SHP77 treated with DMSO at 0.1 percent for 48 hours (cell line): ENCODE results near the gene EPS8.

Experiments
- DNase-seq: peaks from one replicate; lab custom pipeline; 2025; lab: John Stamatoyannopoulos, UW

The EPS8 gene

DNA sequence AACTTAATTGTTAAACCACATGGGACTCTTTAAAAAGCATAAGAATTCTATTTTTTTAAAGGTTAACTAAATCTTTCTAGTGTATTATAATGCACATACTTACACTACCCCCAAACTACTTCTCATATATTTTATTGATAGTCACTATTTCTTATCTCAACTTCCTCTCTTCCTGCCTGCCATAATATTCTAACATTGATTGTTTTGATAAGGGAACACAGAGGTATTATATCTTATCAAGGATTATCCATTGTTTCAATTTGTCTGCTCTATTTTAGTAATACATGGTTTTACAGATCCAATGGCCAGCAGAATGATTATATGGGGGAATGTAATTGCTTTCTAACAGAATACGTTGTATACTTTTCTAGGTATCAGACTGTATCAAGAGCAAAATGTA lies 98.9 kb downstream of the EPS8 start:
- DNase-seq: no peak

DNA sequence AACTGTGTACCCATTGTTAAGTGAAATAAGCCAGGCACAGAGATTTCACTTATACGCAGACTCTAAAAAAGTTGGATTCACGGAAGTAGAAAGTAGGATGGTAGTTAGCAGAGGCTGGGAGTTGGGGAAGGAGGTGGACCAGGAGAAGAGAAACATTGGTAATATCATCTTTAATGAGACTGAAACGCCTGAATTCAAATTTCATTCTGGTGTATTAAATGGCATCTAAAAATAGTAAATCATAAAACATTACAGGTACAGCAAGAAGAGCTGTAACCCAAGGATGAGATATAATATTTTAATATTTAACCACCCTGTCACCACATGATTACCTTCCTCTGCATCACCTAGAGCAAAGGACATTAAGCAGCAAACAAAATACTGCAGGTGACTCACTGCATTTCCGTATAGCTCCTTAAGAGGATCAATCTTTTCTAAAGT lies 99.4 kb downstream of the EPS8 start:
- DNase-seq: no peak

DNA sequence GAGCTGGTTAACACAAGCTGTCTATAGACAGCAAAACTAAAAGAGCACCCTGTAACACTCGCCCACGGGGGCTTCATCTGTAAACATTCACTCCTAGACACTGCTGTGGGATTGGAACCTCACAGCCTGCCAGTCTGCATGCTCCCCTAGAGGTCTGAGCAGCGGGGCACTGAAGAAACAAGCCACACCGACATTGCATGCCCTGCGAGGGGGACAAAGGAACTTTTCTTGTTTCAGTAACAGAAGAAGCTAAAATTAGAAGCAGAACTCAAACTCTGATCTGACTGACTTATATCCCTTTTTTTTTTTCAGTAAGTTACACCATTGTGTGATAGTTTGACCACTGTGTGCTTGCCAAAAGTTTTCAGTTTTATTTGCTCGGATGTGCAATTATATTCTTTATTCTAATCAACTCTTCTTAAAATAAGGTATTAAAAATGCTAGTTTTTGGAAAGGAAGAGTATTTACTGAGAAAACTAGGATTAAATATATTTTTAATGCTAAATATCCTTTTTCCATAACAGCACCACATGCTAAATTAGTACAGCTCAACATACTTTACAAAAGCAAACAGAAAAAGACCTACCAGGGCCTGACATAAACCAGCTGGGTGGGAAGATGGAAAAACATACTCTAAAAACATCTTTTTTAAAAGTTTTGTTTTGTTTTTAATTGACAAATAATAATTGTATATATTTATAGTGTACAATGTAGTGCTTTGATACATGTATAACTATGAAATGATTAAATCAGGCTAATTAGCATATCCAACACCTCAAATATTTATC lies 100.2 kb downstream of the EPS8 start:
- DNase-seq: no peak

DNA sequence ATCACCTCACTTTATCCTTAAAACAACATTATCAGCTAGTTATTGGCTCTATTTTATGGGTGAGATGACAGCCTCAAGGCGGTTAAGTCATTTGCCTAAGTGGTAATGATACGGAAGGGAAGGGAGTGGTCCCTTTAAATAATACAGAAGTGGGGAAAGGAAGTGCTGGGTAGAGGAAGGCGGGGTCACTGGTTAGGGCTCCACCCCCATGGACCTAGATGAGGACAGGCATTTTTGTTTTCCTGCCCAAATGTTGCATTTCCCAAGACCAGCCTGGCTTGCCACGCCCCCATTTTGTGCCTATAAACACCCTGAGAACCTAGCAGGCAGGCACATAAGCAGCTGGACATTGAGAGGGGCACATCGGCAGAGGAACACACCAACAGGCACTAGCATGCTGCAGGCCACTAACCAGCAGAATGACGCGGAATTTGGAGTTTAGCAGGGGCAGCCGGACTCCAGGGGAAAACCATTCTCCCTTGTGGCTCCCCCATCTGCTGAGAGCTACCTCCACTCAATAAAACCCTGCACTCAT lies 100.9 kb downstream of the EPS8 start:
- DNase-seq: no peak

DNA sequence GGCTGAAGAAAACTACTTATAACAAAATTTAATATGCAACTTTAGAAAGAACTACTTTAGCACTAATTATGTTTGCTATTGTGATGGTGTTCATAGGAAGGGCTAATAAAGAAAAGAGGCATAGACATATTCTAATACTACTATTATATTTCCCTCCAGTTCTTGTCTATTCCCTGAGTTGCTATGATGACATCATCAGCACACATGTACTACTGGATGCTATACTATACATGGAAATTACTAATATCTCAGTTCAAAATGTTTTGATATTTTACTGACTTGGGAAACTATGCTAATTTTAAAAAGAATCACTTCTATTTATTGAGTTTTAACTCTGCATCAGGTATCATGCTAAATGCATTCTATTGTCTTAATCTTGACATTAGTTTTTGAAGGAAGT lies 101.6 kb downstream of the EPS8 start:
- no peak for DNase-seq

DNA sequence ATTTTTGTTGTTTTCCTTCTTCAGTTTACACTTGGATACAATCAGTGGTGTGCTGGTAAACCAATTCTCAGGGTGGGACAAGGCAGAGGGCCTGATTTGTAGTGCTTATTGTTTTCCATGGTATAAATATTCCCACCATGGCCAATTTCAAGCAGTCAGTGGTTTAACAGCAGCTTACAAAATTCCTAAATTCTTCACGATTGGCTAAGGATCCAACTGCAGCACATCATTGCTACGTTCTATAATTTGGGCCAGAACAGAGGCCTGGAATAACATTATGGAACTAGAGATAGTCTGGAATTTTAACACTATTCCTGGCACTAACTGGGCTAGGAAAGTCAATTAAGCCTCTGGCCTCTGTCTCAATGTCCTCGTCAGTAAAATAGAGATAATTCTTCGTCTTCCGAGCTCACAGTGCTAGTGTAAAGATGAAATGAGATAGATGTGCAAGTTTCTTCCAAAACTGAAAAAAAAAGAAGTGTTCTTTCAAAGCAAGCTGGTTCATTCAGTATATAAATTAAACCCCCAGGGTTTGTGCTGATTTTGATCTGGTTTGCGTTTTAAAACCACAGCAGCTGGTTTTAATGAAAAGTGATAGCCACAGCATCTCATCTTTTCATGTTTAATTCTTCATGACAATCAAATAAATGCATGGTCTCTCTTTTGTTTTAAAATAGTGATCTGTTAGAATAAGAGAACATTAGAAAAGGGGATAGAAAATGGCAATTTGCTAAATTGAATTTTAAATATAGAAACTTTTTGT lies 104.1 kb downstream of the EPS8 start:
- DNase-seq: no peak

DNA sequence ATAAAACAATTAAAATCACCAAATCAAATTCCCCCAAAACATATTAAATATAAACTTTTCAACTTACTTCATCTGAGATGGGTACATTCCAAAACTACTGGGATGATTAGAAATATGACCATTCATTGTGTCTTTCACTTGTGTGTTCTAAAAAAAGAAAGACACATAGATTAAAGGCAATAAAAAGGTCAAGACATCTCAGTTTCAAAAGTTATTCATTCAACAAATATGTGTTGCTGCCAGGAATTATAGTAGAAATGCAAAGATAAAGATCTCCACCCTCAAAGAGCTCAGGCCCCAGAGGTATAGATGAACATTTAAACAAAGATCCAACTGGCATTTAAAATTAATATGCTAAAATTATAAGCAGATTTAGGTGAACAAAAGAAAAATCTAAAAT lies 106.4 kb downstream of the EPS8 start:
- DNase-seq: no peak

DNA sequence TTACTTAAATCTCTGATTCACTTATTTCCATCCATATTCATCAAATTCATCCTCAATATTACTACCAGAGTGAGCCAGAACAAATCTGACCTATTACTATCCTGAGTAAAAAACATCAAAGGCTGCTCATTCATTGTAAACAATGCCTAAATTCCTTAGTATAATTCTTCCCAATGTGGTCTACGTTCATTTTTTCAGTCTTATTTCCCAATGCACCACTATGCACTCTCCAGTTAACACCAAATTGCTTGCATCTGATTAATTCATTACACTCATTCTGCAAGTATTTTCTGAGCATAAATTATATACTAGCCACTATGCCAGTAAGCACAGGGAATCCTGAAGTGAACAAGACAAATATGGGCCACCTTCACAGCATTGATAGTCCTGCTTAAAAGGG lies 110.0 kb downstream of the EPS8 start:
- no peak for DNase-seq

DNA sequence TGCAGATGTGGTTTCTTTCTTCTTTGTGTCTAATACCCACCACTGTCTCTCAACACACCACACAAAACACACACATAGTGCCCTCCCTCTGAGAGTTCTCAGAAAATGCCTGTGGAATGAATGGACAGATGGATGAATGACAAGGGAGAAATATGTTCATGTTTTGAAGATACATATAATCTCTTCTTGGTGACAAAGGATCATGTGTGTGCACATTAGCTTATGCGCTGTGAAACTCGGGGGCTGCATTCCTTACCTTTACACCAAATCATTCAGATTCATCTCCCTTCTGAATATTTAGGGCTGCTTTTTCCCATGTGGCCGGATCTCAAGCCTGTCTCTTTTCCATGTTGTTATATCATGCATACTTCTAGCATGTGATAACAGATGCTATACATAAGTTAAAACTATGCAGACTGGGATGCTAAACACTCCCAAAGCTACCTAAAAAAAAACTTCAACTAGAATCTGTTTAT lies 111.4 kb downstream of the EPS8 start:
- DNase-seq: no peak

DNA sequence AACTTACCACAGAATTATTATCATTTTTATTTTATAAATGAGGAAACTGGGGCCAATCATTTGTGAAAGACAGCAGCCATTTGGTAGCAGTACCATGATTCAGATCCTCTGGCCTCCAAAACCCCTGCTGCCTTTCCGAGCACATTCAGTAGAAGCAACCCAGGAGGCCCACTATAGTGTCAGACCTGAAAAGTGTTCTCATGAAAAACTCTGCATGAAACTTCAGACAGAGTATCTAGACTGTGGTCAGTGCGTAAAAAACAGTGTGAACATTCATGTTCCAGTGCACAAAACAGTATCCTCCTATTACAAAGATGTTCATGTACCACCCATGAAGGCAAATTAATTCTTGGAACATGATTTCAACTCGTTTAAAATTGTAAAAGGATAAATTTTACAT lies 112.0 kb downstream of the EPS8 start:
- no peak for DNase-seq

DNA sequence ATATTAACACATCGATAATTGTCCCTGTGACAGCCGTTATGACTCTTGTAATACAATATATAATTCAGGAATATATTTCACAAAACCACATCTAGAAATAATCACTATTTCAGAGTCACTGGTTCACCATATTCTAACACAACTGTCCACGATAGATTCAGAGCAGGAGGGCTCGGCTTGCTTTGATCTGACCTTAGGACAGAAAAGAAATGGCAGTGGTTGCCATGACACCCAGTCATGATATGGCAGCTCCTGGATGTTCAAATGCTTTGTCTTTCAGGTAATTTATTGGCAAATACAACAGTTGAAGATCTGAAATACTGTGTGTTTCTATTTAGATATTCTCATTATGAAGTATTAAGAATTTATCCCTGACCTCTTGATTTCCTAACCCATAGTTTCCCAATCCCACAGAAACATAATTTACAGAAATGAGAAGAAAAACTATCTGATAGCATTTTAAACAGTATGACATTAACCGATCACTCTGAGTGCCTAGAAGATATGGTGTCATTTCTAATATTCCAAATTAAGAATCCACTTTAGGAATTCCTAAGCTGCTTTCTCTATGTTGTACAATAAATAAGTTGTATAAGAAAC lies 116.4 kb downstream of the EPS8 start:
- DNase-seq: no peak

DNA sequence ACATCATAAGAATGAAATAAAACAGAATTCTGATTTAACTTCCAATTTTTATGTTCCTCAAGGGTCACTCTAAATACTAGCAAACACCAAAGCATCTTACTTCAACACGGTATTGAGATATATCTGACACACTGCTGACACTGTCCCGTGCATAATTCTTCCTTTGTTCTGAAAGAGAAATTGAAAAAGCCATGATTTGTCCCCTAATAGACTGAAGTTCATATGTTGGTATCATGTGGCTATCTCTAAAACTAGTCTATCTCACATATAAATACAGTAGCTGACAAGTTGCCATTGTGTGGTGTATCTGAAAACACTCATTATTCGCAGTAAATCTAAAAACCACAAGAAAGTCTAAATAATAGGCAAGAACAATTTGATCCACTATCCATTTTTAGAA lies 118.4 kb downstream of the EPS8 start:
- DNase-seq: no peak

DNA sequence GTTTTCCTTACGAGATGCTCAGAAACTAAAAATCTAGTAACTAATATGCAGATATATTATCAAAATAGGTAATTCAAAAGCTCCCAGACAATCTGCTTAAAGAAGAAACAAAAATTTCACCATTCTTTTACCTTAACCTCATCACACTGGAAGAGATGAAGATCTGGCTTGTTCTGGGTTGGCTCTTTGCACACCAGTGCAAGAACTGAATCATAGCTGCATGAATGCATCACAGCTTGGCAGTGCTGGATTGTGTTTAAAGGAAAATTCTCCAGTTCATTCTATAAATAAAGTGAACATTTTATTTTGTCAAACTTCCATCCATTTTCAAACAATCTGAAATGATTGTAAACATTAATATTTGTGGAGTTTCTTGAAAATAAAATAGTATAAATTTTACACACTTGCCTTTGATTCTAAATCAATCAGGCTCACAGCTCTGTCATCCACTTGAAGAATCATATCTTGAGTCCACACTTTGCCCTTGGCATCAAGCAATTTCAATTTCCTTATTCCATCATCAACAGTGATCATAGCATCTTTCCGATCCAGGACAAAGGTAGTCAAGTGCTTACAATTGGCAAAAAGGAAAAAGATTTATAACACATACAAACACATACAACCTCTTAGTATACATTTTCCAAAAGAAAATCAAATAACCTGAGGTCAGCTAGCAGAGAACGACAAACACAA lies 119.8 kb downstream of the EPS8 start:
- no peak for DNase-seq

DNA sequence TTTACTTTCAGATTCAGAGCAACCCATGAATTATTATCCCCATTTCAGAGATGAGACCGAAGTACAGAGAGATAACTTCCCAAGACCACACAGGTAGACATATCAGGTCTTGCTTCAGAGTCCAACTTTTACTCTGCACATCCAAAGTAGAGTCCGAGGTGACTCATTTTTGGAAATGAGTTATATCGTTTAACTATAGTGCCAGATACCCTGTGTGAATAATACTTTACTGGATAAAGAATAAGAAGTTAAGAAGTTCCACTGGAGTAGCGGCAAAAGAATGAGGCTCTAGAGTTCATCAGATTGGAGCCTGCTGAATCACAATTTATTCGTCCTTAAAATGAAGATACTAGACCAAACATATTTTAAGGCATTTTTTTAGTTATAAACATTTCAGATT lies 124.7 kb downstream of the EPS8 start:
- DNase-seq: no peak

DNA sequence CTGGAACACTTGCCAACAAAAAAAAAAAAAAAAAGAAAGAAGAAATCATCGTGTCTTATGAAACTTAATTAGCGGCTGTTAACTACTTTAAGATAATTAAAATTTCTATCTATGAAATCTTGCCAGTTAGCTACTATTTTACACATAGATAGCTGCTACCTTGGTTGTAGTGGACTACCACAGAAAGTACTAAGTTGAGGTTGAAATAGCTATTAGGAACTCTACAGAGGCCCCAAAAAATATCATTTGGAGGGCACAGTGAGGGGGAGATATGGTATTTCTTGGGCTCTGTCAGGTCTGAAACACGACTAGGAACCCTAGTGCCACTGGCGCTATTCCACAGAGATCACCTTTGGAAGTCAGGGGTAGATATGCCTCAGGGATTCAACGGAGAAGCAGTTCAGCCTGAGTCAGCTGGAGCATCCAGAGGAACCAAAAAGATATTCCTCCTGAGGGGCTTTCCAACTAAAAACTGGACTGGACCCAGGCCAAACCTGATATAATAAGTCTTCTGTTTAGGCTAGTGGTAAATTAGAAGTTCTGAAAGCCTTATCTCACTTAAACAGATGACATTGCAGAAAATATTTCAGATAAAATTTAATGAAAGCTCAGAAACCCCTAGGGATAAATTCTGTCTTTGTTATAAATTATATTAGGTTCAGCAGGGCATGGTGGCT lies 126.1 kb downstream of the EPS8 start:
- no peak for DNase-seq

DNA sequence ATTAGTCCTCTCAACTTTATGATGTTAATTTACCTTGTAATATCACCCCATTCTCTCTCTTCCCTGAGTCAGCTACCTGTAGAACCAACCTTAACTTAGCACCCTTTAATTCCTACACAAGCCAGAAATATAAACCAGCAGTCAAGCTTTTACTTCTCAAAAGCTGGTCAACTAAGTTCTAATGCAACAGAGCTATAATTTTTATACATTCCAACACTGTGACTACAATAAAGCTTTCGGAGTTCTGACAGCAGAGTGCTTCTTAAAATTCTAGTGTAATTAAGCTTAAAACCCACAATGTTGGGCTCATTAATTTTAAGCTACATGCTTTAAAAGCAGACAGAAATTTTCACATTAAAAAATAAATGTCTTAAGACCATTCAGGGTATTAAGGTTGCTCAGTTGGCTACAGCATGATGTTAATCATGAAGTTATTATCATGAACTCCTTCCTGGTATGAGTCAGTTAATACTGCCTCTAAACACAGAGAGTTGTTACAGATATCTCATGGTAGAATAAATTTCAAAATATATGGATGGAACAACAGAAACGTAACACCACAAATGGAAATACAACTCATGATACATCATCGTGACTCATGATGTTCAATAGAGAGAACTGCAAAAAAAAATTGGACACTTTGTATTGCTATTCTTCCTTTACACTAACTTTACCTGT lies 126.7 kb downstream of the EPS8 start:
- no peak for DNase-seq

DNA sequence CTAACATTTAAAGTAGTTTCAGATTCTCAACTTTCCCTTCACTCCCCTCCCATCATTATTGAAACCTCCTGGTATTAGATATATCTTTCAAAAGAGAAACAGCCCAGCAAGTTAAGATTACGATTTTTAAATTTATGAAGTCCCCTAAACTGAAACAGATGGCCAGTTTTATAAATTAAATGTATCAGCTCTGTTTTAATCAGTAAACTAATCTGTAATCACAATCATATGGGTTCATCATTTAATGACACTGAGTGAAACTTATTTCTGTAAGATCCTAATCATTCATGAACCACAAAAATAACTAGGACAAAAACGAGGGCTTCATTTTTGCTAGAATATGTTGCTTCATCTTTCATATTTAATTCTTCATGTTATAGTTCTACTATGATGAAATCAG lies 137.8 kb downstream of the EPS8 start:
- no peak for DNase-seq

DNA sequence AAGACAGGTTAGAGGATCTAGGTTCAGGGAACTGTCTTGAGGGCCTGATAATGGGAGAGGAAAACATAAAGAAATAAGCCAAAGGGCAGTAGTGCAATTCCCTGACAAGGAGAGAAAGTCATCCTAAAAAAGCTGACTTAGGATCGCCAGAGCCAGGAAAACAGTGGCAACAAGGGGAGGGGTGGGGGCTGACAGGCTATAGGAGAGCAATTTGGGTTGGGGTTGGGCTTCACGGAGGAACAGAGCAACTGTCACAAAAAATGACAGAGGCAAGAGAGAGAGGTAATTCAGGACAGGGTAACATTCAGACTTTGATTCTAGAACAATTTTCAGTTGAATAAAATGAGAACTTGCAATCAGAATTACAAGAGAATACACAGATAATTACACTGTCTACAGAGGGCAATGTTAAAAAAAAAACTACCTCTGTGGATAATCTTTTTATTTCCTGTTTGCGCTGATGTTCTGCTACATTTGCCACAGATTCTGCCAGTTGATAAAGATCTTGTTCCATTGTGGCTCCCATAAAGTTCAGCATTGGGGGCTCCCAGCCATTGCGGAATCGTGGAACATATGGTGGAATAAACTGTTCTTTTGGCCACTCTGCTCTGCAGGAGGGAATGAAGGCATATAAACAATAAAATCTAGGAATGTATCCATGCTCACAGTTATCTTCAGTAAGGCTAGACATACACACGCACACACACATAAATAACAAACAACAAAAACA lies 138.6 kb downstream of the EPS8 start:
- DNase-seq: no peak

DNA sequence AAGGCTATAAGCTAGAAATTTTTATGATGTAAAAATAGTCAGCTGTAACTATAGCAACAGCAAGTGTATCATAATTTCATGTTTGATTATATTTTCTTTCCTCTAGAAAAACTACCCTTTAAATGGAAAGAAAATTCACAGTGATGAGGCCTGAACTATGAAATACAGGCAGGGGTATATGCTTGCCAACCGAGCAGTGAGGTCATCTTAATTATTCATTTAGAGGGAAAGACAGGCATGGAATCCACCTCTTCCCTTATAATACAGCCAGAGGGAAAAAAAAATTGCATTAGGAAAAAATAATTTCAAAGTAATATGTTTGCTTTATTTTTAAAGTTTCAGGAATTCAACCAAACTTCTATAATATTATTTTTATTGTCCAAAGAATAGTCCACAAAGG lies 139.8 kb downstream of the EPS8 start:
- no peak for DNase-seq

DNA sequence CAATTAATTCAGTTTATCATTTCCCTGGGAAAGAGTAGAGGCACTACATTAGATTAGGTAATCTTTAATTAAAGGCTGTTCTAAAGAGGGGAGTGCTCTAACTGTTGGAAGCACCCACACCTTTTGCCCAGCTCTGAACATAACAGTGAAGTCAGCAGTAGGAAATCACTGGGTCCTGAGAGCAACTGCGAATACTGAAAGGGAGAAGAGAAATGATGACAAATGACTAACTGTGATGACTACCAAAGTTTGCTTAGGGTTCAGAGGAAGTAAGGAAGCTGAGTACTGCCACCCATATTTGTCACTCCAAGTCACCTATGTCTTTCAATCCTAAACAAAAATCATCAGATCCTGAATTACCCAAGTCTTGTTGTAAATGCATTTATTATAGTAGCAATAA lies 140.6 kb downstream of the EPS8 start:
- DNase-seq: no peak
